Adrenal gland (tissue), 5 donors: ENCODE measurements around the gene ABHD11.

Source experiments
- CTCF ChIP-seq, 6 experiments: fragments of 450-650 bp in 4 of 6; fragments of 200-600 bp in 2 of 6; sonication (generic) in 1 of 6; IDR thresholded peaks; 1 replicate in 5 of 6; 2 replicates in 1 of 6; pipeline versions ENCODE4 v1.5.1 to v1.8.0; 2016 to 2021; ENCODE audit warnings: antibody characterized with exemption in 6 of 6, mild to moderate bottlenecking in 2 of 6, moderate library complexity in 1 of 6
- POLR2A ChIP-seq, 2 donors: fragments of 450-650 bp; IDR thresholded peaks; one replicate each; pipeline ENCODE4 v1.6.1; 2017; ENCODE audit warnings: antibody characterized with exemption in 2 of 2, mild to moderate bottlenecking in 2 of 2, moderate library complexity in 1 of 2
- donor health status: DM: no; HTN: no; CAD: no.

- TF ChIP-seq CTCF (IDR thresholded peaks at IDR 0.05) (no peak), POLR2A (IDR thresholded peaks at IDR 0.05) (no peak)
Measured at GRCh38 chr7:73708961-73709549, 29.5 kb downstream of the ABHD11 start.
